SK-N-SH treated with all-trans-retinoic acid at 6 μM for 48 hours (cell line): ENCODE results near the gene CALML5.

Experiments used
- ATAC-seq: fragments of 200-7000 bp; cut with Tn5 transposase; 3 replicates; pipeline ENCODE4 v1.9.1; 2020; ENCODE audit warnings: mild to moderate bottlenecking, moderate library complexity
- ARNTL ChIP-seq: fragments of 450-650 bp; formaldehyde crosslinking; IDR thresholded peaks from 2 replicates; pipeline ENCODE4 v1.5.0; 2020; ENCODE audit warnings: low read depth, mild to moderate bottlenecking, moderate library complexity, borderline replicate concordance
- BACH2 ChIP-seq: fragments of 250-450 bp; sonication (Bioruptor Pico); IDR thresholded peaks from 2 replicates; pipeline ENCODE4 v1.9.0; 2021; ENCODE audit warnings: mild to moderate bottlenecking, borderline replicate concordance
- ESRRG ChIP-seq: fragments of 250-450 bp; sonication (Bioruptor Pico); IDR thresholded peaks from 2 replicates; pipeline ENCODE4 v1.6.1; 2021; ENCODE audit warnings: mild to moderate bottlenecking
- GLIS3 ChIP-seq: fragments of 250-450 bp; sonication (Bioruptor Pico); IDR thresholded peaks from 2 replicates; pipeline ENCODE4 v1.5.0; 2020; ENCODE audit warnings: mild to moderate bottlenecking, moderate library complexity
- ISL1 ChIP-seq: fragments of 250-450 bp; sonication (Bioruptor Pico); IDR thresholded peaks from 2 replicates; pipeline ENCODE4 v2.1.2; 2022; ENCODE audit warnings: mild to moderate bottlenecking, moderate library complexity
- OSR1 ChIP-seq: fragments of 250-450 bp; sonication (Bioruptor Pico); IDR thresholded peaks from 2 replicates; pipeline ENCODE4 v1.8.0; 2022; ENCODE audit warnings: moderate library complexity, mild to moderate bottlenecking, inconsistent platforms
- PPARA ChIP-seq: fragments of 250-450 bp; sonication (Bioruptor Pico); IDR thresholded peaks from 2 replicates; pipeline ENCODE4 v1.5.0; 2020; ENCODE audit warnings: mild to moderate bottlenecking, borderline replicate concordance
- RARB ChIP-seq: fragments of 250-450 bp; sonication (Bioruptor Pico); IDR thresholded peaks from 2 replicates; pipeline ENCODE4 v1.8.0; 2021; ENCODE audit warnings: mild to moderate bottlenecking, moderate library complexity
- TCF4 ChIP-seq: fragments of 250-450 bp; sonication (Bioruptor Pico); IDR thresholded peaks from 2 replicates; pipeline ENCODE4 v1.8.0; 2021; ENCODE audit warnings: mild to moderate bottlenecking, moderate library complexity, borderline replicate concordance
- TOX ChIP-seq: fragments of 250-450 bp; sonication (Bioruptor Pico); IDR thresholded peaks from 2 replicates; pipeline ENCODE4 v1.8.0; 2021; ENCODE audit warnings: mild to moderate bottlenecking, moderate library complexity, borderline replicate concordance
- TSHZ2 ChIP-seq: fragments of 250-450 bp; sonication (Bioruptor Pico); IDR thresholded peaks from 2 replicates; pipeline ENCODE4 v1.5.0; 2020; ENCODE audit warnings: mild to moderate bottlenecking, moderate library complexity
- ZC3H10 ChIP-seq: fragments of 250-450 bp; sonication (Bioruptor Pico); IDR thresholded peaks from 2 replicates; pipeline ENCODE4 v1.5.1; 2021; ENCODE audit warnings: mild to moderate bottlenecking, moderate library complexity
- ZFP3 ChIP-seq: fragments of 250-450 bp; sonication (Bioruptor Pico); IDR thresholded peaks from 2 replicates; pipeline ENCODE4 v1.5.0; 2020; ENCODE audit warnings: mild to moderate bottlenecking, moderate library complexity
- ZFP30 ChIP-seq: fragments of 450-650 bp; formaldehyde crosslinking; IDR thresholded peaks from 2 replicates; pipeline ENCODE4 v1.5.0; 2022; ENCODE audit warnings: mild to moderate bottlenecking, moderate library complexity
- ZNF70 ChIP-seq: fragments of 450-650 bp; formaldehyde crosslinking; IDR thresholded peaks from 2 replicates; pipeline ENCODE4 v1.5.0; 2020; ENCODE audit warnings: mild to moderate bottlenecking, moderate library complexity
- ZNF8 ChIP-seq: fragments of 450-650 bp; formaldehyde crosslinking; IDR thresholded peaks from 2 replicates; pipeline ENCODE4 v1.5.0; 2020; ENCODE audit warnings: mild to moderate bottlenecking, moderate library complexity
- TF ChIP-seq, protein P1 (sequence below): fragments of 250-450 bp; sonication (Bioruptor Pico); IDR thresholded peaks from 2 replicates; pipeline ENCODE4 v1.5.1; 2020; ENCODE audit warnings: low read depth, mild to moderate bottlenecking, moderate library complexity
- TF ChIP-seq, protein P2 (sequence below): fragments of 250-450 bp; sonication (Bioruptor Pico); IDR thresholded peaks from 2 replicates; pipeline ENCODE4 v1.5.1; 2021; ENCODE audit warnings: mild to moderate bottlenecking, moderate library complexity
- TF ChIP-seq, protein P3 (sequence below): fragments of 250-450 bp; sonication (Bioruptor Pico); IDR thresholded peaks from 2 replicates; pipeline ENCODE4 v1.8.0; 2020; ENCODE audit warnings: mild to moderate bottlenecking, moderate library complexity, borderline replicate concordance

Gene CALML5

DNA sequence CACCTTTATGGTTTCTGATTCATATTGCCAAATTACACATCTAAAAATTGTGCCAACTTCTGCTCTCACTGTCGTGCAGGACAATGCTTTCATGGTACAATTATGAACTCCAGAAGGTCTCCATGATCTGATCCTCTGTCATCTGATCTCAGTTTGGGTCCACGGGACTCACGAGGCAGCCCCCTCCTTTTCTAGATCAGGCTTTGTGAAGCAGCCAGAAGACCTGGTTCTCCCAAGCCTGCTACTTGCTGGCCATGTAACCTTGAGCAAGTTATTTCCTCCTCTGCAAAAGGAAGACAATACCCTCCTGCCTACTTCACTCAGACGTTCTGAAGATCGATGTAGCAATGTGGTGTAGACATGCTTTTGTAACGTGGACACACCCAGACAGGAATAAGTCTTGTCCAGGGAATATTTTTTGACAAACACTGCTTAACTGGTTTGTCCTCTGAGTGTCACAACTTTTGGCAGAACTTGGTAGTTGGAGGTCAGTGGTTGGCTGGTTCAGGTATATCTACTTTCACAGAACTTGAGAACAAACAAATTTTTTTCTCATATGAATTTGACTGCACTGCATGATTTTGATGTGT, 44.9 kb upstream of the CALML5 start:
- TF ChIP-seq TSHZ2 (CRISPR knock-in tag) (no peak), RARB (CRISPR knock-in tag) (no peak), BACH2 (CRISPR knock-in tag) (no peak), GLIS3 (CRISPR knock-in tag) (no peak)

GRCh38 chr10:5543623-5544022, 44.3 kb upstream of the CALML5 start:
- TF ChIP-seq RARB (CRISPR knock-in tag), result no peak
- TF ChIP-seq, protein P1, sequence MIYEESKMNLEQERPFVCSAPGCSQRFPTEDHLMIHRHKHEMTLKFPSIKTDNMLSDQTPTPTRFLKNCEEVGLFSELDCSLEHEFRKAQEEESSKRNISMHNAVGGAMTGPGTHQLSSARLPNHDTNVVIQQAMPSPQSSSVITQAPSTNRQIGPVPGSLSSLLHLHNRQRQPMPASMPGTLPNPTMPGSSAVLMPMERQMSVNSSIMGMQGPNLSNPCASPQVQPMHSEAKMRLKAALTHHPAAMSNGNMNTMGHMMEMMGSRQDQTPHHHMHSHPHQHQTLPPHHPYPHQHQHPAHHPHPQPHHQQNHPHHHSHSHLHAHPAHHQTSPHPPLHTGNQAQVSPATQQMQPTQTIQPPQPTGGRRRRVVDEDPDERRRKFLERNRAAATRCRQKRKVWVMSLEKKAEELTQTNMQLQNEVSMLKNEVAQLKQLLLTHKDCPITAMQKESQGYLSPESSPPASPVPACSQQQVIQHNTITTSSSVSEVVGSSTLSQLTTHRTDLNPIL, result no peak
- ATAC-seq, result no peak

More for the DNA sequence above, 44.9 kb upstream of the CALML5 start:
- no peak for ATAC-seq

GRCh38 chr10:5542100-5542499, 42.7 kb upstream of the CALML5 start:
- no peak for ATAC-seq
- TF ChIP-seq, protein P2, sequence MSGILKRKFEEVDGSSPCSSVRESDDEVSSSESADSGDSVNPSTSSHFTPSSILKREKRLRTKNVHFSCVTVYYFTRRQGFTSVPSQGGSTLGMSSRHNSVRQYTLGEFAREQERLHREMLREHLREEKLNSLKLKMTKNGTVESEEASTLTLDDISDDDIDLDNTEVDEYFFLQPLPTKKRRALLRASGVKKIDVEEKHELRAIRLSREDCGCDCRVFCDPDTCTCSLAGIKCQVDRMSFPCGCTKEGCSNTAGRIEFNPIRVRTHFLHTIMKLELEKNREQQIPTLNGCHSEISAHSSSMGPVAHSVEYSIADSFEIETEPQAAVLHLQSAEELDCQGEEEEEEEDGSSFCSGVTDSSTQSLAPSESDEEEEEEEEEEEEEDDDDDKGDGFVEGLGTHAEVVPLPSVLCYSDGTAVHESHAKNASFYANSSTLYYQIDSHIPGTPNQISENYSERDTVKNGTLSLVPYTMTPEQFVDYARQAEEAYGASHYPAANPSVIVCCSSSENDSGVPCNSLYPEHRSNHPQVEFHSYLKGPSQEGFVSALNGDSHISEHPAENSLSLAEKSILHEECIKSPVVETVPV (CRISPR knock-in tag), result no peak
- TF ChIP-seq ISL1 (CRISPR knock-in tag), result no peak
- no peak for TF ChIP-seq TCF4 (CRISPR knock-in tag)

DNA sequence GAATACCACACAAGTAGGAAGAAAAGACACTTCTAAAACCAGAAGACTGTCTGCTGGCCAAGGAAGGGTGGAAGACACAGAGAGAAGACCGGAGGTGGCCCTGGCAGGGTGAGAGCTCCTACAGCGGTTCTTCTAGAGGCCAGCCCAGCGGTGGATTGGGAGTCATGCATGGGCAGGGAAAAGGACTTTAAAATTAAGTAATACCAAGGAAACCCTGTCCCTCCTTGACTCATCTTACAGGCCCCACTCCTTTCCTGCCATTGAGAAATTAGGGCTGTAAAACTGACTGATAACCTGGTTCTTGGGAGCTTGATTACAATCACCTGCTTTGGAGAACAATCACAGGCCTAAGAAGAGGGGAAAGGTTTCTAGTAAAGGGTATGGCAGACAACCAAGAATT, 41.5 kb upstream of the CALML5 start:
- ATAC-seq, result no peak
- TF ChIP-seq TCF4 (CRISPR knock-in tag), result no peak

DNA sequence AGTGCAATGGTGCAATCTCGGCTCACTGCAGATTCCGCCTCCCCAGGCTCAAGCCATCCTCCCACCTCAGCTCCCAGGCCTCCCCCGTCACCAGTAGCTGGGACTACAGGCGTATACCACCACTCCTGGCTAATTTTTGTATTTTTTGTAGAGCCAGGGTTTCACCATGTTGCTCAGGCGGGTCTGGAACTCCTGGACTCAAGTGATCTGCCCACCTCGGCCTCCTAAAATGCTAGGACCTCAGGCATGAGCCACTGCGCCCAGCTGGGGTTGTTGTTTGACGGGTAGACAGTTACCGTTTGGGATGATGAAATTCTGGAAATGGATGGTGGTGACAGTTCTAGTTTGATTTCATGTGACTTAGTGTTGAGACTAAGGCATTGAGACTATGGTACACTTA, 40.7 kb upstream of the CALML5 start:
- ATAC-seq, result no peak
- no peak for TF ChIP-seq ZNF70 (CRISPR knock-in tag)

GRCh38 chr10:5538892-5539651, 39.7 kb upstream of the CALML5 start:
- no peak for ATAC-seq
- TF ChIP-seq ARNTL (CRISPR knock-in tag) (no peak), PPARA (CRISPR knock-in tag) (no peak), TOX (CRISPR knock-in tag) (no peak), ISL1 (CRISPR knock-in tag) (no peak), ZFP3 (no peak), BACH2 (CRISPR knock-in tag) (no peak), ZNF8 (CRISPR knock-in tag) (no peak), ESRRG (CRISPR knock-in tag) (no peak), ZC3H10 (CRISPR knock-in tag) (no peak), OSR1 (CRISPR knock-in tag) (no peak), ZFP30 (no peak)
- TF ChIP-seq, protein P3, sequence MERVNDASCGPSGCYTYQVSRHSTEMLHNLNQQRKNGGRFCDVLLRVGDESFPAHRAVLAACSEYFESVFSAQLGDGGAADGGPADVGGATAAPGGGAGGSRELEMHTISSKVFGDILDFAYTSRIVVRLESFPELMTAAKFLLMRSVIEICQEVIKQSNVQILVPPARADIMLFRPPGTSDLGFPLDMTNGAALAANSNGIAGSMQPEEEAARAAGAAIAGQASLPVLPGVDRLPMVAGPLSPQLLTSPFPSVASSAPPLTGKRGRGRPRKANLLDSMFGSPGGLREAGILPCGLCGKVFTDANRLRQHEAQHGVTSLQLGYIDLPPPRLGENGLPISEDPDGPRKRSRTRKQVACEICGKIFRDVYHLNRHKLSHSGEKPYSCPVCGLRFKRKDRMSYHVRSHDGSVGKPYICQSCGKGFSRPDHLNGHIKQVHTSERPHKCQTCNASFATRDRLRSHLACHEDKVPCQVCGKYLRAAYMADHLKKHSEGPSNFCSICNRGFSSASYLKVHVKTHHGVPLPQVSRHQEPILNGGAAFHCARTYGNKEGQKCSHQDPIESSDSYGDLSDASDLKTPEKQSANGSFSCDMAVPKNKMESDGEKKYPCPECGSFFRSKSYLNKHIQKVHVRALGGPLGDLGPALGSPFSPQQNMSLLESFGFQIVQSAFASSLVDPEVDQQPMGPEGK (CRISPR knock-in tag), result no peak
- TF ChIP-seq, protein P2 (CRISPR knock-in tag), result no peak
- TF ChIP-seq, protein P1, result no peak
